Activated CD8-positive, alpha-beta T cell treated with anti-CD3 and anti-CD28 coated beads, Interleukin-2, amount 10 ng/mL, durations not matched to agents 7 days and 5 days (primary cell): ENCODE measurements around the gene ARHGAP21. TPM values are rescaled to one million over a fixed set of nuclear protein-coding genes. Genes with fewer than 3 reads are reported as not detected.
A peak's percentile ranks its signal among the peaks of the same experiment; 100 is the strongest.
"Not testable (repeated sequence)": the region's sequence is repeated elsewhere in the genome, so short reads cannot be mapped to it uniquely, and the experiment has no call there.

Experiments
- ATAC-seq: fragments of 150-1000 bp; cut with Tn5 transposase; one replicate; pipeline ENCODE4 v1.10.0; 2021; ENCODE audit warnings: moderate library complexity
- CTCF ChIA-PET: fragments of 350-600 bp; sonication (Branson Sonifier 250); formaldehyde crosslinking; loops from one replicate; lab custom pipeline; 2021; ENCODE audit warnings: antibody characterized with exemption; lab: Charles Lee
- POLR2A ChIA-PET: fragments of 350-600 bp; sonication (Branson Sonifier 250); formaldehyde crosslinking; loops from one replicate; lab custom pipeline; 2021; ENCODE audit warnings: antibody characterized with exemption; lab: Charles Lee
- DNase-seq: peaks from one replicate; pipeline ENCODE4 v3.0.0-alpha.2; 2020
- H3K27ac Mint-ChIP-seq: one replicate; pipeline ENCODE4 v1.8.0; 2021; ENCODE audit warnings: mild to moderate bottlenecking, mixed read lengths
- H3K27me3 Mint-ChIP-seq: one replicate; pipeline ENCODE4 v1.8.0; 2021; ENCODE audit warnings: low read depth, mixed read lengths
- H3K36me3 Mint-ChIP-seq: one replicate; pipeline ENCODE4 v1.8.0; 2021; ENCODE audit warnings: low read depth, mixed read lengths
- H3K4me1 Mint-ChIP-seq: one replicate; pipeline ENCODE4 v1.8.0; 2021; ENCODE audit warnings: low read depth, mixed read lengths
- H3K4me3 Mint-ChIP-seq: one replicate; pipeline ENCODE4 v1.8.0; 2021; ENCODE audit warnings: mild to moderate bottlenecking, mixed read lengths
- H3K9me3 Mint-ChIP-seq: one replicate; pipeline ENCODE4 v1.8.0; 2022; ENCODE audit warnings: mixed read lengths; ENCODE audit not compliant: insufficient read depth
- total RNA-seq, 2 experiments: library from RNA; stranded (reverse); gene quantifications; one replicate each; pipeline ENCODE4 v1.2.3, GENCODE V29; 2021

Gene ARHGAP21
- total RNA-seq, 2 experiments from 2014 or later: 26.3 to 28.1 TPM

DNA sequence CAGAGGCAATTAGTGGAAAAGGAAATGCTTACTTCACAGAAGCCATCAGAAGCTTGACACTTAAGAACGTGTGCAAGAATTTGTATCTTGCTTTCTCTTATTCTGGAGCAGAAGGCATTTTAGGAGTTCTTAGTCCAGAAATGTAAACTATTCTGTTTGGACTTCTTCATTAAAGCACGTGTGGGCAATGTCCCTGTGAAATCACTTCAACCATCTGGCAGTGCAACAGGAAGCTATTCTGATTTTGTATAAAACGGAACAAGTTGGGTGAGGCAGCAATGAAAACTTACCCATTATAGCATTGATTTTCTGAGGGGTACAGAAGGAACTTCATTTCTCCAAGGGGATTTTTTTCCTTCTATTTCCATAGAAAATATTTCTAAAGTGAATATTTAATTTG, 21.3 kb upstream of the ARHGAP21 start:
- ATAC-seq: no peak
- POLR2A ChIA-PET: interaction anchor here (0.6 kb wide), 1 partner anchor 8 kb away, joined by 3 read pairs; no protein-coding TSS in a partner anchor
- CTCF ChIA-PET: no interaction called here
- Mint-ChIP-seq H3K4me3 (no peak overlapping the region), H3K27me3 (no peaks in the 10 kb centered on the region), H3K4me1 (no peaks in the 10 kb centered on the region), H3K27ac (no peak overlapping the region), H3K36me3 (no peaks in the 10 kb centered on the region), H3K9me3 (no peaks in the 10 kb centered on the region)
- no peak for DNase-seq

DNA sequence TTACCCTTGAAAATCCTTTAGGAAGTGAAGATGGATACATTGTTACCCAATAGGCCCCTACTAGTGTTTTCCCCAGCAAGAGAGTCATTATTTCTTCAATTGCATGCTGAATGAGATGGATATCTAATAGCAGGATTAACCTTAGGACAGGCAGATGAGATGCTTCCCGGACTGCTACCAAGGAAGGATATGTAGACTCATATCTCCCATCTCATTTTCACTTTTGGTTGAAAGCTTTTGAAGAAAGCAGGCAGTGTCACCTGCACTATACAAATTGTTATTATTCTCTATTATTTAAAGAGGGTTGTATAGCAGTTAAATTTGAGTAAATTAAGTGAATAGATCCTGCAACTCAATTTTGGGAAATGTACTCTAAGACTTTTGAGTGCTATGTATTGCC, 17.0 kb upstream of the ARHGAP21 start:
- H3K27ac Mint-ChIP-seq: no peak overlapping the region
- no peak overlapping the region for H3K4me3 Mint-ChIP-seq
- POLR2A ChIA-PET: no interaction called here
- H3K9me3 Mint-ChIP-seq: no peaks in the 10 kb centered on the region
- no peak for ATAC-seq
- no peaks in the 10 kb centered on the region for H3K27me3 Mint-ChIP-seq
- CTCF ChIA-PET: no interaction called here
- DNase-seq: no peak
- H3K36me3 Mint-ChIP-seq: no peaks in the 10 kb centered on the region
- no peaks in the 10 kb centered on the region for H3K4me1 Mint-ChIP-seq

DNA sequence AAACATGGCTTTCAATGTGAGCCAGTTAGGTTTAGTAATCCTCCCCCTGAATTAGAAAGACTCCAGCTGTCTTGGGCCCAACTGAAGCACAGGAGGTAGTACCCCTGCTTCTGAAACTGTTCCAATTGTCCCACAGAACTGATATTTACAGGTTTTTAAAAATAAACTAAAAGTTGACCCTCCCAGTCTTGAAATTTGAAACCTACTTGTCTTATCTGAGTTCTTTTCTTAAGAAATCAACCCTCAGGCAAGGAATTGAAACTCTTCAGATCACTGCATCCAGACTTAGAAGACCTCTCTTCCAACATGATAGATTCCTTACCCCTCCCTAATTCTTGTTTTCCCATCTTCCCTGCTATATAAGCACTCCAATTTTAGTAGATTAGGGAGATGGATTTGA, 13.3 kb upstream of the ARHGAP21 start:
- H3K4me3 Mint-ChIP-seq: no peak overlapping the region

DNA sequence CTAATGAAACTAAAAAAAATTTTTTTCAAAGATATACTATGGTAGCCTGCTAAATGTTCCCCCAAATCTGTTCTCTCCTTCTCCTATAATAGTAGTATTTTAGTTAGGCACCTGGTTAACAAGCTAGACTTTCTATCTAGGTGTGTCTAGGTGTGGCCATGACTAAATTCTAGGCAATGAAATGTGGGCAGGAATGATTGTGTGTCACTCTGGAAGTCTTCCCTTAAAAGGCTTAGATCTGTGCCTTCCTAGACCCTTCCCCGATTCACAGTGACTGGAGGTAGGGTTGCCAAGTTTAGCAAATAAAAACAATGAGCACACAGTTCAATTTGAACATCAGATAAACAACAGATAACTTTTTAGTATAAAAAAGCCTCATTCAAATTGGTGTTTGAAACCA, 8.3 kb upstream of the ARHGAP21 start:
- no peak overlapping the region for H3K4me3 Mint-ChIP-seq
- CTCF ChIA-PET: no interaction called here
- H3K27ac Mint-ChIP-seq: no peak overlapping the region
- no peaks in the 10 kb centered on the region for H3K4me1 Mint-ChIP-seq
- POLR2A ChIA-PET: no interaction called here
- no peaks in the 10 kb centered on the region for H3K36me3 Mint-ChIP-seq
- no peaks in the 10 kb centered on the region for H3K27me3 Mint-ChIP-seq
- ATAC-seq (no peak), DNase-seq (no peak)
- no peaks in the 10 kb centered on the region for H3K9me3 Mint-ChIP-seq

More for the DNA sequence above, 13.3 kb upstream of the ARHGAP21 start:
- DNase-seq: no peak
- Mint-ChIP-seq H3K27ac (no peak overlapping the region), H3K4me1 (no peaks in the 10 kb centered on the region), H3K27me3 (no peaks in the 10 kb centered on the region), H3K9me3 (no peaks in the 10 kb centered on the region), H3K36me3 (no peaks in the 10 kb centered on the region)
- ChIA-PET CTCF (no interaction called here), POLR2A (no interaction called here)
- ATAC-seq: no peak

DNA sequence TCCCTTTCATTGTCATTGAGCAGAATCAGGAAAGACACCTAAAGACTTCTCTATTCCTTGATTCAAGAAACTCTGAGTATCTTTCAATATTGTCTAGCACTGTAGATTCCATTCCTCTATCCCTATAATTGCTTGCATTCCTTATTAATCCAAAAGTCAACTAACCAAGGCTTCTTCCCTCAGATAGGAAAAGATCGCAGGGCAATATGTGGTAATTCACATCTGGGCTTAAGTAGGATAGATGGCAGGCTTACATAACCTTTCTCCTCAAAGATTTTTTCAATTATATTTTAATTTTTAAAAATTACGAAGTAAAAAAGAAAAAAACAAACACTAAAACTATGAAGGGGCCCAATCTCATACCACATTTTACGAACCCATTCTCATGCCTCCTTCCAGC, 7.1 kb upstream of the ARHGAP21 start:
- DNase-seq: no peak
- Mint-ChIP-seq H3K27me3 (no peaks in the 10 kb centered on the region), H3K9me3 (no peaks in the 10 kb centered on the region), H3K4me1 (no peaks in the 10 kb centered on the region), H3K36me3 (no peaks in the 10 kb centered on the region), H3K27ac (no peak overlapping the region), H3K4me3 (no peak overlapping the region)
- ChIA-PET POLR2A (no interaction called here), CTCF (no interaction called here)
- no peak for ATAC-seq

DNA sequence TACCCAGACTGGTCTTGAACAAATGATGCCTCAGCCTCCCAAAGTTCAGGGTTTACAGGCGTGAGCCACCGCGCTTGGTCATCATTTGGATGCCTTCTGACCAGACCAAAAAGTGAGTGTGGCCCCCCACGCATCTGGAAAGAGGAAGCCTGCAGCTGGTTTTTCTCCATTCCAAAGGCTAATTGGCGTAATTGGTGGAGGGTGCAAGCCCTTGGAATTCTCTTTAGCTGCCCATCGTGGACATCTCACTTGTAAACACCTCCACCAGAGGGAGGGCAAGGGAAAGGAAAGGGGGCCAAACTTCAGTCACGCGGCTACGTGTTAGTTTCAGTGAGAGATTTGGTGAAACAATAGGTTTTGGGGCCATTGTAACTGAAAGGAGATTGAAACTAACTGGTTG, 4.1 kb upstream of the ARHGAP21 start:
- H3K27ac Mint-ChIP-seq: no peak overlapping the region
- no peak overlapping the region for H3K4me3 Mint-ChIP-seq
- ChIA-PET POLR2A (no interaction called here), CTCF (interaction anchor here (0.5 to 1.2 kb wide), 2 partner anchors 85 to 344 kb away, joined by 3 to 6 read pairs; no protein-coding TSS in a partner anchor)
- no peaks in the 10 kb centered on the region for H3K36me3 Mint-ChIP-seq
- H3K4me1 Mint-ChIP-seq: peaks cover 4% of the 10 kb centered on the region
- H3K9me3 Mint-ChIP-seq: no peaks in the 10 kb centered on the region
- DNase-seq: no peak
- no peaks in the 10 kb centered on the region for H3K27me3 Mint-ChIP-seq
- ATAC-seq: no peak

DNA sequence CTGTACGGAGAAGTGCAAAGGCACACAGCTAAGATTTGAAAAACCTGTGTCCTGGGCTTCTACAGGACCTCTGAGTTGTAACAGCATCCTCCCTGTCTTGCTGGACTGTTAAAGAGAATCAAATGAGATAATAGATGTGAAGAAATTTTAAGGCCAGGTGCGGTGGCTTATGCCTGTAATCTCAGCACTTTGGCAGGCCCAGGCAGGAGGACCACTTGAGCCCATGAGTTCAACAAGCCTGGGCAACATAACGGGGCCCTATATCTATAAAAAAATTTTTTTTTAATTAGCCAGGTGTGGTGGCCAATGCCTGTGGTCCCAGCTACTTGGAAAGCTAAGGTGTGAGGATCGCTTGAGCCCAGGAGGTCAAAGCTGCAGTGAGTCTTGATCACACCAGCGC, 2.9 kb upstream of the ARHGAP21 start:
- no peak for ATAC-seq
- DNase-seq: no peak
- Mint-ChIP-seq H3K9me3 (no peaks in the 10 kb centered on the region), H3K27ac (no peak overlapping the region), H3K4me1 (peaks cover 13% of the 10 kb centered on the region), H3K4me3 (no peak overlapping the region), H3K36me3 (peaks cover 2% of the 10 kb centered on the region), H3K27me3 (no peaks in the 10 kb centered on the region)
- ChIA-PET POLR2A (no interaction called here), CTCF (interaction anchor here (1.3 kb wide), 1 partner anchor 260 kb away, joined by 4 read pairs; no protein-coding TSS in a partner anchor)

DNA sequence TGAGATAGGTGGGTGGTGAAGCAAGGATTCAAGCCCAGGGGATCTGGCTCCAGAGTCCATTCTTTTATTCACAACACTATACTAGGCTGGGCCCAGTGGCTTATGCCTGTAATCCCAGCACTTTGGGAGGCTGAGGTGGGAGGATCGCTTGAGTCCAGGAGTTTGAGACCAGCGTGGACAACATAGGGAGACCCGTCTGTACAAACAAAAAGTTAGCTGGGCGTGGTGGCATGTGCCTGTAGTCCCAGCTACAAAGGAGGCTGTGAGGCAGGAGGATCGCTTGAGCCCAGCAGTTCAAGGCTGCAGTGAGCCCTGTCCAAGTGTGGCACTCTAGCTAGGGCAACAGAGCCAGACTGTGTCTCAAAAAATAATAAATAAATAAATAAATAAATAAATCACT, 2.3 kb upstream of the ARHGAP21 start:
- peaks cover 19% of the 10 kb centered on the region for H3K4me1 Mint-ChIP-seq
- H3K36me3 Mint-ChIP-seq, H3K27me3 Mint-ChIP-seq, ATAC-seq, DNase-seq, H3K9me3 Mint-ChIP-seq, H3K27ac Mint-ChIP-seq, POLR2A ChIA-PET, H3K4me3 Mint-ChIP-seq: not testable (repeated sequence)
- CTCF ChIA-PET: interaction anchor here (1.3 to 2.4 kb wide), 2 partner anchors 108 to 261 kb away, joined by 4 to 9 read pairs; no protein-coding TSS in a partner anchor

DNA sequence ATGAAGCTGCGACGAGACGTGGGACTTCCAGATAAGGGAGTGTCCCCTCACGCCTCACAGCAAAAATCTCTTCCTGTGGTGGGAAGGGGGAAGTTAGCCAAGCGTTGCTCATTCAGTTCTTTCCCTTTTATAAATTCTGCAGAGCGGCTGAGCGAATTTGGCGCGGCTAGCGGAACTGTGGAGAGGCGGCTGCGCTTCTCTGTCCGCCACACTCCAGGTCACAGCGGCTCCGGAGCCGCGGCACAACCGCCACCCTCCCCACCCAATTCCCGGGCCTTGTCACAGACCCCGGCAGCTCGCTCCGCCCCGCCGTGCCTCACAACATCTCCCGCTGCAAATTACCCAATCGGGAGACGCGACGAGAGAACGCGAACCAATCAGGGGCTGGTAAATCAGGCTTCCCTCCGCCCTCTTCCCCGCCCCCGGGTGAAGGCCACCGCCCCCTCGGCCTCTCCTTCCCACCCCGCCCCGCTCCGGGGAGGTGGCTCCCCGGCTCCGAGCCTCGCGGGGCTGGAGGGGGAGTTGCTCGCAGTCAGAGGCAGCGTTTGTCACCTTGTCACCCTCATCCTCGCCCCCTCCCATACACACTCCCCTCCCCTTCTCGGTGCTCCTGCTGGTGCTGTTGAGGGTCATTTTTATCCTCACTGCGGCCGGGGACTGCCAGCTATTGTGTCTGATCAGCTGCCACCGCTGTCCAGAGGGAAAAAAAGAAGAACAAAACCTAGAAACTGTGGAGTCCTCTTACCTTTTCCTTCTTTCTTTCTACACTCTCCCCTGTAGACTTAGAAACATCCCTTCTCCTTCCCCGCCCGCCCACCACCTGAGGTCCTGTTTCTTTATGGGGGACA, 918 bp upstream of the ARHGAP21 start:
- peak; percentile 97 for DNase-seq
- ChIA-PET POLR2A (interaction anchor here (0.7 kb wide), 1 partner anchor 352 kb away, joined by 3 read pairs; no protein-coding TSS in a partner anchor), CTCF (interaction anchor here (0.6 to 2.4 kb wide), 5 partner anchors 18 to 231 kb away, joined by 3 to 9 read pairs (median 3); no protein-coding TSS in a partner anchor)
- peaks cover 12% of the 10 kb centered on the region for H3K36me3 Mint-ChIP-seq
- ATAC-seq: peak; percentile 90
- H3K4me3 Mint-ChIP-seq: peak overlapping the region; percentile 89
- peak overlapping the region; percentile 91 for H3K27ac Mint-ChIP-seq
- H3K27me3 Mint-ChIP-seq: no peaks in the 10 kb centered on the region
- no peaks in the 10 kb centered on the region for H3K9me3 Mint-ChIP-seq
- peaks cover 33% of the 10 kb centered on the region for H3K4me1 Mint-ChIP-seq

DNA sequence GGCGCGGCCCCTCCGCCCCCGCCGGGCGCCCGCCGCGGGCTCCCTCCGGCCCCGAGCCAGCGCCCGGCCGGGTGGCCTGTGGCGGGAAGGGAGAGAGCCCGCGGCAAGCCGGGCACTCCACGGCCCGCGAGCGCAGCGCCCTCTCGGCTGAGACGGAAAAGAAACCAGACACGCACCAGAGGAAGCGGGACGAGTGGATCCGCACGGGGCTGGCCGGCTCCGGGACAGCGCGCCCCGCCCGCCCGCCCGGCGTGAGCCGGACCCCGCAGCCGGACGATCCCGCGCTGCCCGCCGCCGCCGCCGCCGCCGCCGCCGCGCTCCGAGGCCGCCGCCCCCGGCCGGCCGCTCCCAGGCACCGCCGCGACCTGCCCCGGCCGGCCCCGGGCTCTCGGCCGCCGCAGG, 300 bp downstream of the ARHGAP21 start:
- DNase-seq: peak; percentile 39
- ChIA-PET CTCF (interaction anchor here (0.9 to 1.8 kb wide), 5 partner anchors 13 to 267 kb away, joined by 3 to 7 read pairs (median 4); no protein-coding TSS in a partner anchor), POLR2A (interaction anchor here (1.0 to 1.3 kb wide), 2 partner anchors 15 to 293 kb away, joined by 5 to 8 read pairs; partner anchors contain the start of genes ENKUR and THNSL1)
- peak overlapping the region; percentile 56 for H3K4me3 Mint-ChIP-seq
- ATAC-seq: peak; percentile 7
- H3K4me1 Mint-ChIP-seq: peaks cover 37% of the 10 kb centered on the region
- H3K27me3 Mint-ChIP-seq: no peaks in the 10 kb centered on the region
- H3K9me3 Mint-ChIP-seq: no peaks in the 10 kb centered on the region
- peak overlapping the region; percentile 52 for H3K27ac Mint-ChIP-seq
- peaks cover 13% of the 10 kb centered on the region for H3K36me3 Mint-ChIP-seq

DNA sequence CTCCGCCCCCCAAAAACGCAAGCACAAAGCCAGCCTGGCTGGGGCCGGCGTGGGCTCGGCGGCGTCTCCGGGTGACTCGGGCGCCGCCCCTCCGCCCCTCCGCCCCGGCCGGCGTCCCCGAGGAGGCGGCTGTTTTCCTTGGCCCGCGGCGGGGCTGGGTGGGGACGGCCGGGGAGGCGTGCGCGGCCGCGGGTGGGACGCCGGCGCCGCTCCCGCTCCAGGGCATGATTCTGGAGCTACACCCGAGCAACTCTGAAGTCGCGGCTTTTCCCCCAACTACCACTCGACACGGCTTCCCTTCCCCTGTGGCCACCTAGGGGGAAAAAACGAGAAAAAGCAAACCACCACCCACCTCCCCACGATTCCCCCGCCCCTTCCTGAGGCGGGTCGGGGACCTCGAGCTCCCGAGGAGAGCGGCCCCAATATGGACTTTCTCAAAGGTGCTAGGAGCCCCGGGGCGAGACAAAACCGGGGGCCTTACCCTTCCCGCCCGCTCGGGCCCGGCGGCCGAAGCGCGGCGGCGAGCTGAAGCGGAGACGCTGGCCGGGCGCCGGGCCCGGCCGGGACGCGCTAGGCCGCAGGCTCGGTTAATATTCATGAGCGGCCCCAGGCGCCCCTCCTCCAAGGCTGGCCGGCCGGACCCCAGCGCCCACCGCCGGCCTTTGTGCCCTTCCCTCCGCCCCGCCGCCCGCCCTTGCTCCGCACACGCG, 856 bp downstream of the ARHGAP21 start:
- ChIA-PET POLR2A (interaction anchor here (0.6 to 1.3 kb wide), 3 partner anchors 15 to 293 kb away, joined by 3 to 8 read pairs (median 5); partner anchors contain the start of genes ENKUR and THNSL1), CTCF (interaction anchor here (0.9 to 1.8 kb wide), 4 partner anchors 13 to 268 kb away, joined by 4 to 7 read pairs (median 4); no protein-coding TSS in a partner anchor)
- Mint-ChIP-seq H3K27ac (peak overlapping the region; percentile 91), H3K4me3 (peak overlapping the region; percentile 89), H3K4me1 (peaks cover 37% of the 10 kb centered on the region), H3K9me3 (no peaks in the 10 kb centered on the region), H3K27me3 (no peaks in the 10 kb centered on the region), H3K36me3 (peaks cover 13% of the 10 kb centered on the region)
- DNase-seq: peak; percentile 64
- ATAC-seq: peak; percentile 26
